Sigmoid colon (tissue), 7 donors: ENCODE results near the gene TXLNG. TPM values are rescaled to one million over a fixed set of nuclear protein-coding genes. Genes with fewer than 3 reads are reported as not detected.

Experiments used
- DNase-seq: peaks from one replicate; pipeline ENCODE4 v3.0.0-alpha.2; 2019
- H3K27ac ChIP-seq, 4 donors: fragments of 200-600 bp; sonication (generic); one replicate each; pipeline ENCODE4 v1.5.1; 2016 to 2019; ENCODE audit warnings: mild to moderate bottlenecking in 1 of 4
- H3K27me3 ChIP-seq, 3 donors: fragments of 200-600 bp; sonication (generic); one replicate each; pipeline ENCODE4 v1.5.1; 2019; ENCODE audit warnings: mild to moderate bottlenecking in 1 of 3
- H3K36me3 ChIP-seq, 4 donors: fragments of 200-600 bp; sonication (generic); one replicate each; pipeline ENCODE4 v1.5.1; 2016 to 2019
- H3K4me1 ChIP-seq, 4 donors: fragments of 200-600 bp; sonication (generic); one replicate each; pipeline ENCODE4 v1.5.1; 2017 to 2019
- H3K4me3 ChIP-seq, 4 donors: fragments of 200-600 bp; sonication (generic); one replicate each; pipeline ENCODE4 v1.5.1; 2017 to 2019; ENCODE audit warnings: mild to moderate bottlenecking in 2 of 4, moderate library complexity in 1 of 4
- H3K9me3 ChIP-seq, 4 donors: fragments of 200-600 bp in 3 of 4; sonication (generic) in 3 of 4; one replicate each; pipeline versions ENCODE4 v1.5.1 to v1.6.1; 2013 to 2019
- EP300 ChIP-seq, 4 donors: sonication (generic); formaldehyde crosslinking; IDR thresholded peaks; one replicate each; pipeline ENCODE4 v1.6.1; 2017; ENCODE audit warnings: antibody characterized with exemption in 4 of 4
- POLR2A ChIP-seq, 2 donors: fragments of 450-650 bp; IDR thresholded peaks; one replicate each; pipeline ENCODE4 v1.6.1; 2016; ENCODE audit warnings: antibody characterized with exemption in 2 of 2, mild to moderate bottlenecking in 2 of 2, moderate library complexity in 2 of 2
- POLR2AphosphoS5 ChIP-seq, 4 donors: sonication (generic); formaldehyde crosslinking; IDR thresholded peaks; one replicate each; pipeline ENCODE4 v1.6.1; 2017; ENCODE audit warnings: antibody characterized with exemption in 4 of 4
- WGBS, 2 donors: extraction: QIAGEN DNeasy Blood & Tissue Kit; methylation state at CpG; one replicate each; pipeline ENCODE4 v1.1.7; 2013; 5-methylcytosine and 5-hydroxymethylcytosine counted together
- intact Hi-C: fragments of 100-400 bp; cut with DNase I; formaldehyde crosslinking; loops from one replicate; pipeline ENCODE4 v1.15.1; 2023
- polyA plus RNA-seq, 3 donors: library from polyadenylated mRNA; stranded (reverse); fragments of 200-250 nt; gene quantifications; one replicate each; pipeline ENCODE4 v1.2.3, GENCODE V29; 2013
- total RNA-seq, 4 donors: library from RNA; depleted of rRNA; stranded (reverse); fragments of >200 nt; gene quantifications; one replicate each; pipeline ENCODE4 v1.1.0, GENCODE V29; 2016
- TF ChIP-seq, protein P1 (sequence below), 4 experiments: fragments of 450-650 bp in 3 of 4; fragments of 200-600 bp in 1 of 4; IDR thresholded peaks; one replicate each; pipeline ENCODE4 v1.5.1; 2016 to 2019; ENCODE audit warnings: antibody characterized with exemption in 4 of 4, mild to moderate bottlenecking in 3 of 4, moderate library complexity in 2 of 4
- donor health status: healthy with polysubstance abuse.
- donor health status: Bipolar disorder and iron deficiency.
- donor health status: healthy.

Gene TXLNG
- total and polyA plus RNA-seq, 7 donors, result 3.9 to 20.1 (median 11.5) TPM

DNA sequence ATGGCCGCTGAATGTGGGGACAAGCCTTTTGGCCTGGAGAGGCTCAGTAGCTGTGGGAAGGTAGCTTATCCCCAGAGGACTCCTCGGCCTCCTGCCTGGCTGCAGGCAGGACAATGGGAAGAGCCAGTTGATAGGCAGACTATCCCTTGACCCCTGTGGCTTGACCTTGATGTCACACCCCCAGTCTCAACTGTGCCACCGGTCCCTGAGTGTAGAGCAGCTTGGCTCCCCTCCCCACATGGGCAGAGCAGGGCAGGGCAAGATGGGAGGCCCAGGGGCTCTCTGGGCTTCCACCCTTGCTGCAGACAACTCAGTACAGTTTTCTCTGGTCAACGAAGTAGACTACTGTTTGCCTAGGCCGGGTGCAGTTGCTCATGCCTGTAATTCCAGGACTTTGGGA is 41.2 kb upstream of the TXLNG start:
- no peak overlapping the region for H3K27ac ChIP-seq
- intact Hi-C loops, result no loop called here
- peaks cover 6 to 47% (median 15%) of the 10 kb centered on the region in 4 donors for H3K36me3 ChIP-seq
- H3K4me1 ChIP-seq, result no peaks in the 10 kb centered on the region
- H3K9me3 ChIP-seq, result no peaks in the 10 kb centered on the region
- WGBS, 2 donors, result 82 to 93% methylated on average over 5 of the region's 5 CpGs
- TF ChIP-seq POLR2AphosphoS5 (IDR thresholded peaks at IDR 0.05) (no peak), EP300 (IDR thresholded peaks at IDR 0.05) (no peak), POLR2A (IDR thresholded peaks at IDR 0.05) (no peak)
- TF ChIP-seq, protein P1, sequence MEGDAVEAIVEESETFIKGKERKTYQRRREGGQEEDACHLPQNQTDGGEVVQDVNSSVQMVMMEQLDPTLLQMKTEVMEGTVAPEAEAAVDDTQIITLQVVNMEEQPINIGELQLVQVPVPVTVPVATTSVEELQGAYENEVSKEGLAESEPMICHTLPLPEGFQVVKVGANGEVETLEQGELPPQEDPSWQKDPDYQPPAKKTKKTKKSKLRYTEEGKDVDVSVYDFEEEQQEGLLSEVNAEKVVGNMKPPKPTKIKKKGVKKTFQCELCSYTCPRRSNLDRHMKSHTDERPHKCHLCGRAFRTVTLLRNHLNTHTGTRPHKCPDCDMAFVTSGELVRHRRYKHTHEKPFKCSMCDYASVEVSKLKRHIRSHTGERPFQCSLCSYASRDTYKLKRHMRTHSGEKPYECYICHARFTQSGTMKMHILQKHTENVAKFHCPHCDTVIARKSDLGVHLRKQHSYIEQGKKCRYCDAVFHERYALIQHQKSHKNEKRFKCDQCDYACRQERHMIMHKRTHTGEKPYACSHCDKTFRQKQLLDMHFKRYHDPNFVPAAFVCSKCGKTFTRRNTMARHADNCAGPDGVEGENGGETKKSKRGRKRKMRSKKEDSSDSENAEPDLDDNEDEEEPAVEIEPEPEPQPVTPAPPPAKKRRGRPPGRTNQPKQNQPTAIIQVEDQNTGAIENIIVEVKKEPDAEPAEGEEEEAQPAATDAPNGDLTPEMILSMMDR (IDR thresholded peaks at IDR 0.05), result no peak
- H3K27me3 ChIP-seq, result no peaks in the 10 kb centered on the region
- DNase-seq, result no peak
- H3K4me3 ChIP-seq, result no peak overlapping the region

DNA sequence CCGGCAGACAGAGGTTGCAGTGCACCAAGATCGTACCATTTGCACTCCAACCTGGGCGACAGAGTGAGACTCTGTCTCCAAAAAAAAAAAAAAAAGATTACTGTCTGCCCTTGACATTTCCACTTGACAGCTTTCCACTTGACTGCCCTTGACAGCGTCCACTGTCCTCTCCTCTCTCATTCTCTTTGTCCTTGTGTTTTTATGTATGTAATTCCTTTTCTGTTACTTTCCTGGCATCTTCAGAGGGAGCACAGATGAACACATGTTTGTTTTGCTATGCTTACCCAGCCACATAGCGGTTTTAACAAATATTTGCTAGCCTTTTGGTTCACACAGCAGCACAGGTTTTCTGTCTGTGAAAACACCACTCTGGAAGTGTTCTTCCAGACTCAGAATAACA is 40.6 kb upstream of the TXLNG start:
- Histone ChIP-seq H3K36me3 (peaks cover 6 to 47% (median 15%) of the 10 kb centered on the region in 4 donors), H3K9me3 (no peaks in the 10 kb centered on the region), H3K27me3 (no peaks in the 10 kb centered on the region), H3K4me3 (no peak overlapping the region), H3K4me1 (no peaks in the 10 kb centered on the region), H3K27ac (no peak overlapping the region)
- intact Hi-C loops, result no loop called here
- no peak for TF ChIP-seq POLR2AphosphoS5 (IDR thresholded peaks at IDR 0.05)
- TF ChIP-seq POLR2A (IDR thresholded peaks at IDR 0.05), result no peak
- TF ChIP-seq EP300 (IDR thresholded peaks at IDR 0.05), result no peak
- TF ChIP-seq, protein P1 (IDR thresholded peaks at IDR 0.05), result no peak
- DNase-seq, result no peak
- WGBS, 2 donors, result 91 to 96% methylated on average over 5 of the region's 5 CpGs

DNA sequence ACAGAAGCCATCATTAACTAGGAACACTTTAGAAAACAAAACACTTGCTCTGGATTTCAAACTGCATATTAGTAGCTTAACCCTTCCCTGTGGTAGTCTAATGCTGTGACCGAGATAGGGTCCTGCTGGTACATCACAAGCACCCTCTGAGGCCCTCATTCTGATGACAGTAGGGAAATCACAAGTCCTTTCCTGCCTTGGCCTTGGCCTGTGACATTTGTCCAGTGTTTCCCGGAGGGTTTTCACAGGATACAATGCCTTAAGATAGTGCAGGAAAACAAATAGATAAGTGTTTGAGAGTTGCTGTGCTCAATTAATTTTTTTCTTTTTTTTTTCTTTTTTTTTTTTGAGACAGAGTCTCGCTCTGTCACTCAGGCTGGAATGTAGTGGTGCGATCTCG is 37.8 kb upstream of the TXLNG start:
- DNase-seq, result no peak
- H3K4me1 ChIP-seq, result no peaks in the 10 kb centered on the region
- TF ChIP-seq, protein P1 (IDR thresholded peaks at IDR 0.05), result no peak
- TF ChIP-seq POLR2AphosphoS5 (IDR thresholded peaks at IDR 0.05) (no peak), EP300 (IDR thresholded peaks at IDR 0.05) (no peak), POLR2A (IDR thresholded peaks at IDR 0.05) (no peak)
- 92 to 97% methylated on average over 5 of the region's 5 CpGs for WGBS, 2 donors
- no peaks in the 10 kb centered on the region for H3K9me3 ChIP-seq
- H3K36me3 ChIP-seq, result peaks cover 6 to 36% (median 15%) of the 10 kb centered on the region in 4 donors
- no peak overlapping the region for H3K4me3 ChIP-seq
- intact Hi-C loops, result no loop called here
- no peak overlapping the region for H3K27ac ChIP-seq
- no peaks in the 10 kb centered on the region for H3K27me3 ChIP-seq

DNA sequence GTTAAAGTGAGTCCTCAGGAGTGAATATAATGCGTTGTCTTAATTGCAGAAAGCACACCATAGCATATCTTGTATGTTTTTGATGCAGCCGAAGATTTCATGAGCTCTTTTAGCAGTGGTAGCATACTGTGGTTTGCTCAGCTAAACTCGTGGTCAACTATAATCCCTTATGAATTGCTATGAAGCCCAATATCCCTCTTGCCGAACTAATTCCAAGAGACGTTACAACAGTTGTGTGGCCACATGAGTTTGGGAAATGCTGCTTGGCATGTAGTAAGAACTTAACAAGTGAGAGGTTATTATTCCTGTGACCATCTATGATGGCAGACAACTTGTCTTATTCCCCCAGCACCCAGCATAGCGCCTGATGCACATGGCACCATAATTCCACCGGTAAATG is 36.1 kb upstream of the TXLNG start:
- H3K4me3 ChIP-seq, result no peak overlapping the region
- no peaks in the 10 kb centered on the region for H3K27me3 ChIP-seq
- WGBS, 2 donors, result 95 to 97% methylated on average over 7 of the region's 7 CpGs
- intact Hi-C loops, result no loop called here
- H3K36me3 ChIP-seq, result peaks cover 0 to 22% (median 2%) of the 10 kb centered on the region in 4 donors
- TF ChIP-seq, protein P1 (IDR thresholded peaks at IDR 0.05), result no peak
- TF ChIP-seq POLR2A (IDR thresholded peaks at IDR 0.05), result no peak
- TF ChIP-seq POLR2AphosphoS5 (IDR thresholded peaks at IDR 0.05), result no peak
- TF ChIP-seq EP300 (IDR thresholded peaks at IDR 0.05), result no peak
- H3K27ac ChIP-seq, result no peak overlapping the region
- no peak for DNase-seq
- no peaks in the 10 kb centered on the region for H3K4me1 ChIP-seq
- H3K9me3 ChIP-seq, result no peaks in the 10 kb centered on the region

DNA sequence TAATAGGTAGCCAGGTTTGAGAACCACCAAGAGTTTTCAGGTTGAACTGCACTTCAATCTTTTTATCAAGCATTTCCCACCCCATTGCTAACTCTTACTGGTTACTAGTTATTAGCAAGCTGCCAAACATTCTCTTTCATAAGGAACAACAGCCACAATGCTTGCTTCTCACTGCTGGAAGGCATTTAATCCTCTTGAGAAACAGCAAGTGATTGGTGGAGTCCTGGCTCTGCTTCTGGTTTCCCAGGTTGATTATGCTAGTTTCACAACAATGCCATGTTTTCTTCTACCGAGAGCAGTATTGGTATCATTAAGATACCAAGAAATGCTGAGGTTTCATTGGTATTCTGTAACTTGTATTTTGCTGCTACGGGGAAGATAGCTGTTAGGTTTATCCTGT is 32.2 kb upstream of the TXLNG start:
- Histone ChIP-seq H3K4me3 (no peak overlapping the region), H3K36me3 (peaks cover 4 to 42% (median 16%) of the 10 kb centered on the region in 4 donors), H3K4me1 (no peaks in the 10 kb centered on the region), H3K9me3 (no peaks in the 10 kb centered on the region), H3K27ac (no peak overlapping the region), H3K27me3 (no peaks in the 10 kb centered on the region)
- 96% methylated on average over 2 of the region's 2 CpGs for WGBS, 2 donors
- no peak for DNase-seq
- intact Hi-C loops, result no loop called here
- TF ChIP-seq, protein P1 (IDR thresholded peaks at IDR 0.05), result no peak
